Common myeloid progenitor, CD34-positive (primary cell): ENCODE results near the gene PRKACA.

Experiments used
- CTCF ChIA-PET: fragments of 350-600 bp; sonication (Branson Sonifier 250); formaldehyde crosslinking; loops from one replicate; lab custom pipeline; 2021; ENCODE audit warnings: antibody characterized with exemption; lab: Charles Lee
- POLR2A ChIA-PET: fragments of 350-600 bp; sonication (Branson Sonifier 250); formaldehyde crosslinking; loops from one replicate; lab custom pipeline; 2021; ENCODE audit warnings: antibody characterized with exemption; lab: Charles Lee
- DNase-seq, 3 donors: peaks; one replicate each; pipeline versions ENCODE4 v3.0.0 to v3.0.0-alpha.2; 2013
- H3K27ac ChIP-seq, 2 experiments: 1 replicate in 1 of 2; 2 replicates in 1 of 2; pipeline ENCODE4 v1.7.0; 2013; ENCODE audit warnings: inconsistent platforms in 2 of 2, low read length in 2 of 2, mild to moderate bottlenecking in 2 of 2, low read depth in 1 of 2, moderate library complexity in 1 of 2; ENCODE audit not compliant: severe bottlenecking in 2 of 2, insufficient read depth in 1 of 2, poor library complexity in 1 of 2
- H3K27me3 ChIP-seq, 5 experiments: replicated peaks in 2 of 5; 1 replicate in 3 of 5; 2 replicates in 2 of 5; pipeline versions ENCODE4 v1.6.1 to v1.7.0; 2013; ENCODE audit warnings: low read length in 4 of 5, mild to moderate bottlenecking in 2 of 5, moderate library complexity in 2 of 5, inconsistent platforms in 1 of 5; ENCODE audit not compliant: insufficient read depth in 5 of 5, control insufficient read depth in 4 of 5
- H3K36me3 ChIP-seq, 4 experiments: 1 replicate in 2 of 4; 2 replicates in 2 of 4; pipeline versions ENCODE4 v1.6.1 to v1.7.0; 2013; ENCODE audit warnings: low read length in 3 of 4, control low read depth in 1 of 4, mild to moderate bottlenecking in 1 of 4; ENCODE audit not compliant: control insufficient read depth in 4 of 4, insufficient read depth in 4 of 4
- H3K4me1 ChIP-seq, 4 experiments: 1 replicate in 3 of 4; 2 replicates in 1 of 4; pipeline versions ENCODE4 v1.6.1 to v1.7.1; 2013; ENCODE audit warnings: low read length in 3 of 4, mild to moderate bottlenecking in 3 of 4, control low read depth in 1 of 4, inconsistent platforms in 1 of 4, moderate library complexity in 1 of 4; ENCODE audit not compliant: control insufficient read depth in 4 of 4, insufficient read depth in 4 of 4; ENCODE audit errors: control extremely low read depth in 1 of 4
- H3K4me3 ChIP-seq, 7 experiments: 1 replicate in 4 of 7; 2 replicates in 3 of 7; pipeline versions ENCODE4 v1.5.1 to v1.7.0; 2013; ENCODE audit warnings: mild to moderate bottlenecking in 7 of 7, low read length in 6 of 7, moderate library complexity in 6 of 7, inconsistent platforms in 2 of 7, low read depth in 2 of 7, control low read depth in 1 of 7; ENCODE audit not compliant: insufficient read depth in 4 of 7, control insufficient read depth in 1 of 7; ENCODE audit errors: extremely low read depth in 1 of 7
- H3K9me3 ChIP-seq, 5 experiments: 1 replicate in 4 of 5; 2 replicates in 1 of 5; pipeline versions ENCODE4 v1.6.1 to v1.7.1; 2013; ENCODE audit warnings: low read length in 4 of 5, mild to moderate bottlenecking in 2 of 5, inconsistent platforms in 1 of 5, low read depth in 1 of 5, moderate library complexity in 1 of 5; ENCODE audit not compliant: control insufficient read depth in 4 of 5, insufficient read depth in 2 of 5; ENCODE audit errors: control extremely low read depth in 1 of 5
- WGBS: methylation state at CpG from one replicate; pipeline ENCODE4 v1.1.5; 2013; ENCODE audit not compliant: insufficient coverage; 5-methylcytosine and 5-hydroxymethylcytosine counted together

PRKACA gene

DNA sequence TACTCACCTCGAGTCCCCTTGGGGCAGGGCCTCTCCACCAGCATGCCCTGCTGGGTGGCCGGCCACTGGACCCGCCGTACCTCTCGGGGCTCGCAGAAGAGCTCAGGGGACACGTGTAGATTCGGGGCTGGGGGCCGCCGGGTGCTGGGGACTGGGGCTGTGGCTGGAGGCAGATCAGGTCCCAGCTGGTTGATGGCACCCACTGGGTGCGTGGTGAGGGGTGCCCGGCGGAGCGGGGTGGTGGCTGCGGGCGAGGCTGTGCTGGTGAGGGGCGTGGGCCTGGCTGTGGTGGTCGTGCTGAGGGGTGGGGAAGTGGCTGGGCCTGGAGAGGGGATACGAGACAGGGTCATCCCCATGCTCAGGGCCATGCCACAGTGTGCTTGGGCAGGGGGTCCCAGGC is 43.7 kb upstream of the PRKACA start:
- no peak overlapping the region for H3K27ac ChIP-seq
- 98% methylated on average over 11 of the region's 19 CpGs for WGBS
- ChIA-PET CTCF (interaction anchor here (1.4 kb wide), 1 partner anchor 24 kb away, joined by 3 read pairs; no protein-coding TSS in a partner anchor), POLR2A (interaction anchor here (1.0 kb wide), 1 partner anchor 25 kb away, joined by 3 read pairs; the partner anchor contains the start of gene ASF1B)
- H3K4me3 ChIP-seq = no peak overlapping the region
- peaks cover 0 to 15% (median 10%) of the 10 kb centered on the region in 4 experiments for H3K4me1 ChIP-seq
- no peak for DNase-seq
- H3K36me3 ChIP-seq = peaks cover 0 to 68% (median 44%) of the 10 kb centered on the region in 4 experiments
- no peaks in the 10 kb centered on the region for H3K9me3 ChIP-seq
- H3K27me3 ChIP-seq = no peaks in the 10 kb centered on the region

DNA sequence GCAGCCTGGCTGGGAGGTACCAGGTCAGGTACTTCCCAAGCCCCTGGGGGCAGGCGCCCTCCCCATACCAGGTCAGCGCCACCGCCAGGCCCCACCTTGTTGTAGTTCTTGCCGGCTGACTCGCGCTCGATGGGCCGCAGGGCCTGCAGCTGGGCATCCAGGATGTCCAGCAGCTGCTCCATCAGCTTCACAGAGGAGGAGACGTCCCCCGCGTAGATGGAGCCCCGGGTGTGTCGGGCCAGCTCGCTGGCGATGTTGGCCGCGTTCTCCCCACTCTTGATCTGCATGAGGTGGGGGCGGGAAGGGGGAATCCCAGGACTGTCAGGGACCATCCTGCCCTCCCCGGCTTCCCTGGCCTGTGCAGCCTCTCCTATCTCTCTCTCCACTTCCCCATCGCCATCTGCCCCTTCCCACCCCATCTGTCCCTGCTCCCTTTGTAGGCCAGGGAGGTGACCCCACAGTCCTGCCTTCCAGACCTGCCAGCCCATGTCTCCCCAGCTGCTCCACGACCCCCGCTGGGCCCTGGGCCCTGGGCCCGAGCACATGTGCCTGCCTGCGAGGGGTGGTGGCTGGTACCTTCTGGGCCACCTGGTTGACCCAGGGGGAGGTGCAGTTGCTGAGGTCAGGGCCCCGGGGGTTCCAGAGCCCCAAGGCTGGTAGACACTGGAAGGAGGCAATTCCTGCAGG is 42.6 kb upstream of the PRKACA start:
- WGBS = 95% methylated on average over 22 of the region's 25 CpGs
- Histone ChIP-seq H3K4me1 (peaks cover 0 to 4% (median under 1%) of the 10 kb centered on the region in 4 experiments), H3K27me3 (no peaks in the 10 kb centered on the region), H3K9me3 (no peaks in the 10 kb centered on the region), H3K36me3 (peaks cover 0 to 78% (median 49%) of the 10 kb centered on the region in 4 experiments), H3K4me3 (no peak overlapping the region), H3K27ac (no peak overlapping the region)
- ChIA-PET CTCF (interaction anchor here (0.8 kb wide), 1 partner anchor 13 kb away, joined by 3 read pairs; no protein-coding TSS in a partner anchor), POLR2A (no interaction called here)
- no peak for DNase-seq

DNA sequence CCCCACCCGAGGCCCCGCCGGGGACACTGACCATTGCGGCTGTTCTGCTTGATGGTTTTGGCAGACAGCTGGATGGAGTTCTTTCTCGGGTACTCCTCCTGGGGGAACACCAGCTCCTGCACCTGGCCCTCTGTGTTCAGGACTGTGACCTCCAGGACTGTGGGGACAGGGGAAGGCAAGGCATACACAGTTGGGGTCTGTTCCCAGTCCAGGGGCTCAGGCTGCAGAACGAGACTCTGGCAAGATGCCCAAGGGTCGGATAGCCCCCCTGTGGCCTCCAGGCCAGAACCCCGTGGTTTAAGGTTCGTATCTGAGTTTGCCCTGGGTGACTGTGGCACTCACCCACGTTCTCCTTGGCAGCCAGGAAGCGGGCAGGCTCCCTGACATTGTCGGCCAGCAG is 41.5 kb upstream of the PRKACA start:
- Histone ChIP-seq H3K36me3 (peaks cover 0 to 84% (median 54%) of the 10 kb centered on the region in 4 experiments), H3K27me3 (no peaks in the 10 kb centered on the region), H3K9me3 (no peaks in the 10 kb centered on the region), H3K4me3 (no peak overlapping the region), H3K4me1 (no peaks in the 10 kb centered on the region), H3K27ac (no peak overlapping the region)
- CTCF ChIA-PET = interaction anchor here (0.6 to 0.9 kb wide), 3 partner anchors 9 to 31 kb away, joined by 3 to 4 read pairs (median 4); no protein-coding TSS in a partner anchor
- POLR2A ChIA-PET = no interaction called here
- no peak for DNase-seq
- WGBS = 91% methylated on average over 11 of the region's 12 CpGs

DNA sequence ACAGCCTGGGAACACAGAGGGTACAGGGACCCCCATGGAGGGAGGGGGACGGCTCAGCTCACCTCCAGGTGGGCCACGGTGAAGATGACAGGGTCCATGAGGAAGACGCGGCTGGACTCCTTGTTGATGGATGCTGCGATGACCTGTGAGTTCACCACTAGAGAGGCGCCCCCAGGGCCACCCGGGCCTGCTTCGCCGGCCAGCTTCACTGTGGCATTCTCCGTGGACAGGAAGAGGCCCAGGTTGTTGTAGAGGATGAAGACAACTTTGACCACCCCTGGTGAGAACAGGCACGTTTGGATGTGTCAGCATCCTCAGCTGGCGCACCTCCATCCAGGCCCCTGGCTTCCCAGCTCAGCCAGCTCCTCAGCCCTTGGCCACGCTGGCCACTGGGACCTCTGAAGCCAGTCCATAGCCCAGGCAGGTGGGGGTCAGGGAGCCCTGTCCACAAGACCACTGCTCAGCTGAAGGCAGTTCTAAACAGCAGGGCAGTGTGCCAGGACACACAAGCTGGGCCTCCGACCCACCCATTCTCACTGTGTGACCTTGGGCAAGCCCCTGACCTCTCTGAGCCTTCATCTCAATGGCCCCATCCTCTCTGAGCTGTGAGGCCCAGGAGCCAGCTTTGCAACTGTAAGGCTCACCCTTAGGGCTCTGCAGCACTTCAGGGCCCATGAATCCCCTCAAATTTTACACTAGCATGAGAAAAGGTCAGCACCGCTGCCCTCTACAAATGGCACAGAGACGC is 40.9 kb upstream of the PRKACA start:
- POLR2A ChIA-PET = no interaction called here
- DNase-seq = no peak
- 93% methylated on average over 15 of the region's 16 CpGs for WGBS
- Histone ChIP-seq H3K9me3 (no peaks in the 10 kb centered on the region), H3K36me3 (peaks cover 0 to 82% (median 56%) of the 10 kb centered on the region in 4 experiments), H3K27me3 (no peaks in the 10 kb centered on the region), H3K4me3 (no peak overlapping the region), H3K27ac (no peak overlapping the region), H3K4me1 (no peaks in the 10 kb centered on the region)
- CTCF ChIA-PET = interaction anchor here (0.6 to 1.2 kb wide), 4 partner anchors 9 to 31 kb away, joined by 3 to 4 read pairs (median 4); no protein-coding TSS in a partner anchor

DNA sequence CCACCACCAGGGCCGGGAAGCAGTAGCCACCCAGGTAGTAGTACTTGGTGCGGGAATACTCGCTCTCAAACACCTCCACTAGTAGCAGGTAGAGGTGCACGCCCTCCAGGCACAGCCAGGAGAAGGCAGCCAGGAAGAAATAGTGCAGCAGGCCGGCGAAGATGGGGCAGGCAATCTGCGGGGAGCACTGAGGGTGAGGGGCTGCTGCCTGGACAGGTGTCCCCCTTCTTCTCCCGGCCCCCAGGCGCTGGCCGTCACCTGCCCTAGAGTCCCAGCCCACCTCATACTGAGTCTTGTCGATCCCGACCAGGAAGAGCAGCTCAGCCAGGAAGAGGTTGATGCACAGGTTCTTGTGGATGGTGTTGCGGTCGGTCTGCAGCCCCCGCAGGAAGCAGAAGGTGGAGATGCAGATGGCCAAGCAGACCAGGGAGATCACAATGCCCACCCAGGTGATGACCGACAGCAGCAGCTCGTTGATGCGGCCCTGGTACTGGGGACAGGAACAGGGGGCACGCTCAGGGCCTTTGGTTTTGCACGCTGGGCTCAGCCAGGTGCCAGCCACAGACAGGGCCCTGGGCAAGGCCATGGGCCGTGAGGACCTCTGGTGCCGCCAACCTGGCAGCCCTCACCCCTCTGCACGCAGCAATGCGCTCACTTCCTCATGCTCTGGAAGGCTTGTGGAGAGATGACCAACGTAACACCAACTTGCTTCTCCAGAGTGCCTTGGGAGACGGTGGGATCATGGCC is 39.6 kb upstream of the PRKACA start:
- ChIA-PET CTCF (interaction anchor here (1.2 kb wide), 1 partner anchor 8 kb away, joined by 3 read pairs; no protein-coding TSS in a partner anchor), POLR2A (no interaction called here)
- H3K9me3 ChIP-seq = no peaks in the 10 kb centered on the region
- no peak overlapping the region for H3K27ac ChIP-seq
- no peak overlapping the region for H3K4me3 ChIP-seq
- peaks cover 3 to 78% (median 53%) of the 10 kb centered on the region in 4 experiments for H3K36me3 ChIP-seq
- no peak for DNase-seq
- no peaks in the 10 kb centered on the region for H3K4me1 ChIP-seq
- H3K27me3 ChIP-seq = no peaks in the 10 kb centered on the region
- 98% methylated on average over 23 of the region's 26 CpGs for WGBS

DNA sequence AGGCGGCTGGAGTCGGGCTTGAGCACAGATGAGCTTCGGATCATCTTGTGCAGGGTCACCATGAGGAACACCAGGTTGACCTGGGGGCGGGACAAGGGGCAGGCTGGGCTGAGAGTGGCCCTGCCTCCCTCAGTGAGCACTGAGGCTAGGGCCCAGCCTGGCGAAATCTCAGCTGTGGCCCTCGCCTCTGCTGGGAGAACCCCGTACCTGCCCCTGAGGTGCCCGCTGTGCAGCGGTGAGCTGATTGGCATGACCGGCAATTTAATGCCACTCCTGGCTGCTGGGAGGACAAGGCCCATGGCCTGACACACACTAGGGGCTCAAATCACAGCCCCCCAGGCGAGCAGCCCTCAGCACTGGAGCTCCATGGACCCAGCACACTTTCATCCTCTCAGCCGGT is 38.6 kb upstream of the PRKACA start:
- CTCF ChIA-PET = no interaction called here
- Histone ChIP-seq H3K4me3 (no peak overlapping the region), H3K4me1 (no peaks in the 10 kb centered on the region), H3K27ac (no peak overlapping the region), H3K36me3 (peaks cover 4 to 80% (median 58%) of the 10 kb centered on the region in 4 experiments), H3K27me3 (no peaks in the 10 kb centered on the region), H3K9me3 (no peaks in the 10 kb centered on the region)
- DNase-seq = no peak
- 98% methylated on average over 10 of the region's 12 CpGs for WGBS
- POLR2A ChIA-PET = no interaction called here
